Measurements from ENCODE around the gene TNIK. TPM values are rescaled to one million over a fixed set of nuclear protein-coding genes. Genes with fewer than 3 reads are reported as not detected.

Gene TNIK
- total and polyA plus RNA-seq, 2 experiments from 2014 or later = 14.6 to 34.3 TPM

DNA sequence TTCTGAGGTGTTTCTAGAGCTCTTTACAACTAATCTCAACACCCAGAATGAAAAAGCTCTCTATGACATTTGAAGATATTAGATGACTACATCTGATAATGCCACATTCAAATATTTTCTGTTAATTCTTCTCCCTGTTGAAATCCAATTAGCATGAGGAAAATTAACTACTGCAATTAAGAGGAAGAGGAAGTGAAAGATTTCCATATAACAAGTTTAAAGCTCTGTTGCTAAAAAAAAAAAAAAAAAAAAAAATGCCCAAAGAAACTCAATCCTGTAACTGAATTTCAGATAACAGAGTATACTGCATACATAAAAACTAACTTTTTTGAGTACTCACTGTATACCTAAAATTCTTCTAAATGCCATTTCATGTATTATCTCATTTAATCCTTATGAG is 109.8 kb downstream of the TNIK start:
- Mint-ChIP-seq H3K27ac (no peak overlapping the region), H3K36me3 (ENCODE audit: low read depth) (no peaks in the 10 kb centered on the region), H3K4me3 (no peak overlapping the region), H3K9me3 (no peaks in the 10 kb centered on the region), H3K27me3 (ENCODE audit: insufficient read depth, low read depth, poor library complexity) (no peaks in the 10 kb centered on the region), H3K4me1 (peaks cover 48% of the 10 kb centered on the region)
- no peak for ATAC-seq
- no peaks in the 10 kb centered on the region for H3F3A ChIP-seq (replicated peaks; ENCODE audit: low read depth)
- TF ChIP-seq, protein P1, sequence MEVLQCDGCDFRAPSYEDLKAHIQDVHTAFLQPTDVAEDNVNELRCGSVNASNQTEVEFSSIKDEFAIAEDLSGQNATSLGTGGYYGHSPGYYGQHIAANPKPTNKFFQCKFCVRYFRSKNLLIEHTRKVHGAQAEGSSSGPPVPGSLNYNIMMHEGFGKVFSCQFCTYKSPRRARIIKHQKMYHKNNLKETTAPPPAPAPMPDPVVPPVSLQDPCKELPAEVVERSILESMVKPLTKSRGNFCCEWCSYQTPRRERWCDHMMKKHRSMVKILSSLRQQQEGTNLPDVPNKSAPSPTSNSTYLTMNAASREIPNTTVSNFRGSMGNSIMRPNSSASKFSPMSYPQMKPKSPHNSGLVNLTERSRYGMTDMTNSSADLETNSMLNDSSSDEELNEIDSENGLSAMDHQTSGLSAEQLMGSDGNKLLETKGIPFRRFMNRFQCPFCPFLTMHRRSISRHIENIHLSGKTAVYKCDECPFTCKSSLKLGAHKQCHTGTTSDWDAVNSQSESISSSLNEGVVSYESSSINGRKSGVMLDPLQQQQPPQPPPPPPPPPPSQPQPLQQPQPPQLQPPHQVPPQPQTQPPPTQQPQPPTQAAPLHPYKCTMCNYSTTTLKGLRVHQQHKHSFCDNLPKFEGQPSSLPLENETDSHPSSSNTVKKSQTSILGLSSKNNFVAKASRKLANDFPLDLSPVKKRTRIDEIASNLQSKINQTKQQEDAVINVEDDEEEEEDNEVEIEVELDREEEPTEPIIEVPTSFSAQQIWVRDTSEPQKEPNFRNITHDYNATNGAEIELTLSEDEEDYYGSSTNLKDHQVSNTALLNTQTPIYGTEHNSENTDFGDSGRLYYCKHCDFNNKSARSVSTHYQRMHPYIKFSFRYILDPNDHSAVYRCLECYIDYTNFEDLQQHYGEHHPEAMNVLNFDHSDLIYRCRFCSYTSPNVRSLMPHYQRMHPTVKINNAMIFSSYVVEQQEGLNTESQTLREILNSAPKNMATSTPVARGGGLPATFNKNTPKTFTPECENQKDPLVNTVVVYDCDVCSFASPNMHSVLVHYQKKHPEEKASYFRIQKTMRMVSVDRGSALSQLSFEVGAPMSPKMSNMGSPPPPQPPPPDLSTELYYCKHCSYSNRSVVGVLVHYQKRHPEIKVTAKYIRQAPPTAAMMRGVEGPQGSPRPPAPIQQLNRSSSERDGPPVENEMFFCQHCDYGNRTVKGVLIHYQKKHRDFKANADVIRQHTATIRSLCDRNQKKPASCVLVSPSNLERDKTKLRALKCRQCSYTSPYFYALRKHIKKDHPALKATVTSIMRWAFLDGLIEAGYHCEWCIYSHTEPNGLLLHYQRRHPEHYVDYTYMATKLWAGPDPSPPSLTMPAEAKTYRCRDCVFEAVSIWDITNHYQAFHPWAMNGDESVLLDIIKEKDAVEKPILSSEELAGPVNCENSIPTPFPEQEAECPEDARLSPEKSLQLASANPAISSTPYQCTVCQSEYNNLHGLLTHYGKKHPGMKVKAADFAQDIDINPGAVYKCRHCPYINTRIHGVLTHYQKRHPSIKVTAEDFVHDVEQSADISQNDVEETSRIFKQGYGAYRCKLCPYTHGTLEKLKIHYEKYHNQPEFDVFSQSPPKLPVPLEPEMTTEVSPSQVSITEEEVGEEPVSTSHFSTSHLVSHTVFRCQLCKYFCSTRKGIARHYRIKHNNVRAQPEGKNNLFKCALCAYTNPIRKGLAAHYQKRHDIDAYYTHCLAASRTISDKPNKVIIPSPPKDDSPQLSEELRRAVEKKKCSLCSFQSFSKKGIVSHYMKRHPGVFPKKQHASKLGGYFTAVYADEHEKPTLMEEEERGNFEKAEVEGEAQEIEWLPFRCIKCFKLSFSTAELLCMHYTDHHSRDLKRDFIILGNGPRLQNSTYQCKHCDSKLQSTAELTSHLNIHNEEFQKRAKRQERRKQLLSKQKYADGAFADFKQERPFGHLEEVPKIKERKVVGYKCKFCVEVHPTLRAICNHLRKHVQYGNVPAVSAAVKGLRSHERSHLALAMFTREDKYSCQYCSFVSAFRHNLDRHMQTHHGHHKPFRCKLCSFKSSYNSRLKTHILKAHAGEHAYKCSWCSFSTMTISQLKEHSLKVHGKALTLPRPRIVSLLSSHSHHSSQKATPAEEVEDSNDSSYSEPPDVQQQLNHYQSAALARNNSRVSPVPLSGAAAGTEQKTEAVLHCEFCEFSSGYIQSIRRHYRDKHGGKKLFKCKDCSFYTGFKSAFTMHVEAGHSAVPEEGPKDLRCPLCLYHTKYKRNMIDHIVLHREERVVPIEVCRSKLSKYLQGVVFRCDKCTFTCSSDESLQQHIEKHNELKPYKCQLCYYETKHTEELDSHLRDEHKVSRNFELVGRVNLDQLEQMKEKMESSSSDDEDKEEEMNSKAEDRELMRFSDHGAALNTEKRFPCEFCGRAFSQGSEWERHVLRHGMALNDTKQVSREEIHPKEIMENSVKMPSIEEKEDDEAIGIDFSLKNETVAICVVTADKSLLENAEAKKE (CRISPR knock-in tag; IDR thresholded peaks at IDR 0.05) = no peak
- no peak for TF ChIP-seq NANOG (IDR thresholded peaks at IDR 0.05; ENCODE audit: borderline replicate concordance)
- TF ChIP-seq ZNF331 (CRISPR knock-in tag; IDR thresholded peaks at IDR 0.05; ENCODE audit: low read depth) = no peak
- no peak for TF ChIP-seq EZH2 (IDR thresholded peaks at IDR 0.05; ENCODE audit: low read depth, unreplicated experiment)
- no peak for TF ChIP-seq ZNF114 (CRISPR knock-in tag; IDR thresholded peaks at IDR 0.05)
- TF ChIP-seq EZH2phosphoT487 (IDR thresholded peaks at IDR 0.05; ENCODE audit: unreplicated experiment) = no peak
- no peaks in the 10 kb centered on the region for H3K27me3 ChIP-seq (ENCODE audit: insufficient read depth)
- no peak overlapping the region for H3K4me3 ChIP-seq
- no peak for DNase-seq (ENCODE audit: low spot score)
- H3K79me2 ChIP-seq (replicated peaks; ENCODE audit: insufficient read depth) = peaks cover 60% of the 10 kb centered on the region
- no peaks in the 10 kb centered on the region for H3K36me3 ChIP-seq (ENCODE audit: insufficient read depth)
- H2AFZ ChIP-seq = no peak overlapping the region
- H3K27ac ChIP-seq (ENCODE audit: low read depth) = no peak overlapping the region
- H3K4me1 ChIP-seq (ENCODE audit: insufficient read depth) = peaks cover 21% of the 10 kb centered on the region
- no peak overlapping the region for H3K4me2 ChIP-seq
- peaks cover 10% of the 10 kb centered on the region; the same call in 1 of the 2 replicates for H4K20me1 ChIP-seq (replicated peaks; ENCODE audit: insufficient read depth)
- no peaks in the 10 kb centered on the region for H3K9me2 ChIP-seq (ENCODE audit: insufficient read depth)

DNA sequence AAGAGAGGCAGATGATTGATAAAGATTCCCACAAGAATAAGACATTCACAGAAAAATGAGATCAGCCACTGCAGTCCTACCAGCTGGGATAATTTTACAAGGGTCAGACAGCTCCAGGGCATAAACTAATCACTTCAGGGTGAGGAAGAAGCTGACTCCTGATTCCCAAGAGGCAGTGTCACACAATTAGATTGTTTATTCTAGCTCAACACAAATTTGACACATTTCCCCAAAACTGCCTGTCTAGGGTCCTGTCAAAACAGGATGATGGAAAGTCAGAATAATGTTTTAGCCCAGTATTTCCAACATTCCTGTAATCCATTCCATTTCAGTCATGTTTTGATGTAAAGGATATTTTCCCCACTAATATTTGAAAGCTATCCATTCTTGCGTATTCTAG is 110.8 kb downstream of the TNIK start:
- Mint-ChIP-seq H3K4me3 (no peak overlapping the region), H3K27ac (no peak overlapping the region), H3K4me1 (peaks cover 43% of the 10 kb centered on the region), H3K36me3 (ENCODE audit: low read depth) (no peaks in the 10 kb centered on the region), H3K27me3 (ENCODE audit: insufficient read depth, low read depth, poor library complexity) (no peaks in the 10 kb centered on the region), H3K9me3 (no peaks in the 10 kb centered on the region)
- Histone ChIP-seq H3F3A (replicated peaks; ENCODE audit: low read depth) (no peaks in the 10 kb centered on the region), H3K4me2 (no peak overlapping the region), H2AFZ (no peak overlapping the region), H4K20me1 (replicated peaks; ENCODE audit: insufficient read depth) (peaks cover 10% of the 10 kb centered on the region; the same call in 1 of the 2 replicates), H3K4me3 (no peak overlapping the region), H3K27ac (ENCODE audit: low read depth) (no peak overlapping the region), H3K79me2 (replicated peaks; ENCODE audit: insufficient read depth) (peaks cover 61% of the 10 kb centered on the region), H3K36me3 (ENCODE audit: insufficient read depth) (no peaks in the 10 kb centered on the region), H3K27me3 (ENCODE audit: insufficient read depth) (no peaks in the 10 kb centered on the region), H3K4me1 (ENCODE audit: insufficient read depth) (peaks cover 23% of the 10 kb centered on the region), H3K9me2 (ENCODE audit: insufficient read depth) (no peaks in the 10 kb centered on the region)
- no peak for ATAC-seq
- DNase-seq (ENCODE audit: low spot score) = no peak
- TF ChIP-seq ZNF331 (CRISPR knock-in tag; IDR thresholded peaks at IDR 0.05; ENCODE audit: low read depth) (no peak), STAT1 (IDR thresholded peaks at IDR 0.05; ENCODE audit: unreplicated experiment) (no peak), POLR2AphosphoS5 (IDR thresholded peaks at IDR 0.05; ENCODE audit: low read depth) (no peak), EZH2phosphoT487 (IDR thresholded peaks at IDR 0.05; ENCODE audit: unreplicated experiment) (no peak)
- TF ChIP-seq, protein P2, sequence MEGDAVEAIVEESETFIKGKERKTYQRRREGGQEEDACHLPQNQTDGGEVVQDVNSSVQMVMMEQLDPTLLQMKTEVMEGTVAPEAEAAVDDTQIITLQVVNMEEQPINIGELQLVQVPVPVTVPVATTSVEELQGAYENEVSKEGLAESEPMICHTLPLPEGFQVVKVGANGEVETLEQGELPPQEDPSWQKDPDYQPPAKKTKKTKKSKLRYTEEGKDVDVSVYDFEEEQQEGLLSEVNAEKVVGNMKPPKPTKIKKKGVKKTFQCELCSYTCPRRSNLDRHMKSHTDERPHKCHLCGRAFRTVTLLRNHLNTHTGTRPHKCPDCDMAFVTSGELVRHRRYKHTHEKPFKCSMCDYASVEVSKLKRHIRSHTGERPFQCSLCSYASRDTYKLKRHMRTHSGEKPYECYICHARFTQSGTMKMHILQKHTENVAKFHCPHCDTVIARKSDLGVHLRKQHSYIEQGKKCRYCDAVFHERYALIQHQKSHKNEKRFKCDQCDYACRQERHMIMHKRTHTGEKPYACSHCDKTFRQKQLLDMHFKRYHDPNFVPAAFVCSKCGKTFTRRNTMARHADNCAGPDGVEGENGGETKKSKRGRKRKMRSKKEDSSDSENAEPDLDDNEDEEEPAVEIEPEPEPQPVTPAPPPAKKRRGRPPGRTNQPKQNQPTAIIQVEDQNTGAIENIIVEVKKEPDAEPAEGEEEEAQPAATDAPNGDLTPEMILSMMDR (conservative IDR thresholded peaks at IDR 0.05; ENCODE audit: low read depth in 2 of 2) = no peak
- TF ChIP-seq, protein P3, sequence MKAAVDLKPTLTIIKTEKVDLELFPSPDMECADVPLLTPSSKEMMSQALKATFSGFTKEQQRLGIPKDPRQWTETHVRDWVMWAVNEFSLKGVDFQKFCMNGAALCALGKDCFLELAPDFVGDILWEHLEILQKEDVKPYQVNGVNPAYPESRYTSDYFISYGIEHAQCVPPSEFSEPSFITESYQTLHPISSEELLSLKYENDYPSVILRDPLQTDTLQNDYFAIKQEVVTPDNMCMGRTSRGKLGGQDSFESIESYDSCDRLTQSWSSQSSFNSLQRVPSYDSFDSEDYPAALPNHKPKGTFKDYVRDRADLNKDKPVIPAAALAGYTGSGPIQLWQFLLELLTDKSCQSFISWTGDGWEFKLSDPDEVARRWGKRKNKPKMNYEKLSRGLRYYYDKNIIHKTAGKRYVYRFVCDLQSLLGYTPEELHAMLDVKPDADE (IDR thresholded peaks at IDR 0.05) = no peak
